Progenitor cell of endocrine pancreas (in vitro differentiated cells): Measurements from ENCODE around the gene SEMA4A. TPM values are rescaled to one million over a fixed set of nuclear protein-coding genes. Genes with fewer than 3 reads are reported as not detected.
"Not testable (repeated sequence)": the region's sequence is repeated elsewhere in the genome, so short reads cannot be mapped to it uniquely, and the experiment has no call there.

Source experiments
- DNase-seq: peaks from one replicate; pipeline ENCODE4 v3.0.0; 2021; ENCODE audit warnings: low spot score; ENCODE audit not compliant: unreplicated experiment
- H3K27ac Mint-ChIP-seq: 2 replicates; pipeline ENCODE4 v1.8.0; 2021; ENCODE audit warnings: mild to moderate bottlenecking, moderate library complexity, mixed read lengths
- H3K27me3 Mint-ChIP-seq: 2 replicates; pipeline ENCODE4 v1.8.0; 2021; ENCODE audit warnings: mixed read lengths
- H3K36me3 Mint-ChIP-seq: 2 replicates; pipeline ENCODE4 v1.8.0; 2022; ENCODE audit warnings: mixed read lengths; ENCODE audit not compliant: insufficient read depth
- H3K4me1 Mint-ChIP-seq: 2 replicates; pipeline ENCODE4 v1.8.0; 2021; ENCODE audit warnings: low read depth, mixed read lengths
- H3K4me3 Mint-ChIP-seq: 2 replicates; pipeline ENCODE4 v1.8.0; 2021; ENCODE audit warnings: low read depth, mild to moderate bottlenecking, moderate library complexity, mixed read lengths
- H3K9me3 Mint-ChIP-seq: 2 replicates; pipeline ENCODE4 v1.8.0; 2021; ENCODE audit warnings: low read depth, mixed read lengths
- total RNA-seq: library from RNA; stranded (reverse); gene quantifications from 2 replicates; pipeline ENCODE4 v1.2.1, GENCODE V29; 2021
- TF ChIP-seq, protein P1 (sequence below): fragments of 200-600 bp; sonication (generic); IDR thresholded peaks from one replicate; pipeline ENCODE4 v1.5.0; 2021; ENCODE audit warnings: antibody characterized with exemption, mild to moderate bottlenecking; ENCODE audit not compliant: unreplicated experiment

The SEMA4A gene
- total RNA-seq, 1 donor from 2014 or later, result 2.1 TPM

DNA sequence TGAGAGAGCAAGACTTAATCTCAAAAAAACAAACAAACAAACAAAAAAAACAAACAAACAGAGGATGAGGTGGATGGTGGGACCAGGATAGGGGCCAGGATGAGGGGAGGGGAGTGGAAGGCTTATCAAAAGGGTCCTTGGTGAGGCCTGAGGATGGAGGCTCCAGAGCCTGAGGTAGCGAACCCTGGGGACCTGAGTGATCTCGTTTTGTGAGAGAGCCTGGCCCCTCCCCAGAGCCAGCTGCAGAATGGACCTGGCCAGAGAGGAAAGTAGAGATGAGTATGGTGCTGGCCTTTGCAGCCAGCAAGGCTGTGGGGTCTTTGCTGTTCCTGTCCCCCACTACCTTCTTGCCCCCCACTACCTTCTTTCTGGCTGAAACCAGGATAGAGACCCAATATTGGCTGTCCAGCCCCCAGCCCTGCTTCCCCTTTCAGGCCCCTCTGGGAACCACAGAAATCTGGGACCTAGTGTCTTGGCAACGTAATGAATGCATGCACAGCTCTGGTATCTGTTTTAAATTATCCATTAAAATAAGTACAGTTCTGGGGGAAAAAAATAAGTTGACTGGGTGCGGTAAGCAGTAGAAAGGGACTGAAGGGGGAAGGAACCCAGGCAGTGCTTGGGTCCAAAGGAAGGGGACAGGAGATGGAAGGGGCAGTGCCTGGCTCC, 40.0 kb upstream of the SEMA4A start:
- Mint-ChIP-seq H3K9me3 (no peaks in the 10 kb centered on the region), H3K27me3 (peaks cover 8% of the 10 kb centered on the region), H3K4me1 (peaks cover 16% of the 10 kb centered on the region), H3K27ac (no peak overlapping the region), H3K36me3 (peaks cover 12% of the 10 kb centered on the region), H3K4me3 (no peak overlapping the region)
- no peak for DNase-seq
- TF ChIP-seq, protein P1, sequence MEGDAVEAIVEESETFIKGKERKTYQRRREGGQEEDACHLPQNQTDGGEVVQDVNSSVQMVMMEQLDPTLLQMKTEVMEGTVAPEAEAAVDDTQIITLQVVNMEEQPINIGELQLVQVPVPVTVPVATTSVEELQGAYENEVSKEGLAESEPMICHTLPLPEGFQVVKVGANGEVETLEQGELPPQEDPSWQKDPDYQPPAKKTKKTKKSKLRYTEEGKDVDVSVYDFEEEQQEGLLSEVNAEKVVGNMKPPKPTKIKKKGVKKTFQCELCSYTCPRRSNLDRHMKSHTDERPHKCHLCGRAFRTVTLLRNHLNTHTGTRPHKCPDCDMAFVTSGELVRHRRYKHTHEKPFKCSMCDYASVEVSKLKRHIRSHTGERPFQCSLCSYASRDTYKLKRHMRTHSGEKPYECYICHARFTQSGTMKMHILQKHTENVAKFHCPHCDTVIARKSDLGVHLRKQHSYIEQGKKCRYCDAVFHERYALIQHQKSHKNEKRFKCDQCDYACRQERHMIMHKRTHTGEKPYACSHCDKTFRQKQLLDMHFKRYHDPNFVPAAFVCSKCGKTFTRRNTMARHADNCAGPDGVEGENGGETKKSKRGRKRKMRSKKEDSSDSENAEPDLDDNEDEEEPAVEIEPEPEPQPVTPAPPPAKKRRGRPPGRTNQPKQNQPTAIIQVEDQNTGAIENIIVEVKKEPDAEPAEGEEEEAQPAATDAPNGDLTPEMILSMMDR, result no peak

DNA sequence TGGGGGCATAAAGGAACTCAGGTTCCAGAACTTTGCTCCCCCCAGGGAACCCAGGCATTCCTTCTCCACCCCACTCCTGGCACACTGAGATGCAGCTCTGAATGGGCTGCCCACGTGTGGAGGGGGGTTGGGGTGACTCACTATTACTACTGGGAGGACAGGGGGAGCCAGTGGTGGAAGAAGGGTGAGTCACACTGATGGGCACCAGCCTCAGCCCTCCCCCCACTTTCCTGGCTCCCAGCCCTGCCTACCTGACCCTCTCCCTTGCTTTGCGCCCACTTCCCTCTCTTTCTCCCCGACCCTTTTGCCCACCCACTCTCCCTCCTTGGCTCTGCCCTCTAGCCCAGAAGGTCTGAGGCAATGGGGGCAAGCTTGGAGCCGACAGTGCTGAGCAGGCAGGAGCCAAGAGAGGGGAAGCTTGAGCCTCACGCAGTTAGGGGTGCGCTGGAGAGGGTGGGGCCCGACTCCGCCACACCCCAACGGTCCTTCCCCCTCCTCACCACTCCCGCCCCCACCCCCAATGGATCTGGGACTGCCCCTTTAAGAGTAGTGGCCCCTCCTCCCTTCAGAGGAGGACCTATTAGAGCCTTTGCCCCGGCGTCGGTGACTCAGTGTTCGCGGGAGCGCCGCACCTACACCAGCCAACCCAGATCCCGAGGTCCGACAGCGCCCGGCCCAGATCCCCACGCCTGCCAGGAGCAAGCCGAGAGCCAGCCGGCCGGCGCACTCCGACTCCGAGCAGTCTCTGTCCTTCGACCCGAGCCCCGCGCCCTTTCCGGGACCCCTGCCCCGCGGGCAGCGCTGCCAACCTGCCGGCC, 39.1 kb upstream of the SEMA4A start, which contains the start of gene LMNA:
Gene LMNA (plus strand): TSS at position 611 of the 818 bp plus-strand sequence. CDS start 208 bp downstream, outside the sequence.
- peaks cover 8% of the 10 kb centered on the region for H3K27me3 Mint-ChIP-seq
- H3K36me3 Mint-ChIP-seq, result peaks cover 14% of the 10 kb centered on the region
- no peak within 1 kb of the TSS for H3K27ac Mint-ChIP-seq
- TF ChIP-seq, protein P1, result no peak
- no peak for DNase-seq
- H3K4me1 Mint-ChIP-seq, result peaks cover 18% of the 10 kb centered on the region
- peak within 1 kb of the TSS; percentile 71 for H3K4me3 Mint-ChIP-seq
- no peaks in the 10 kb centered on the region for H3K9me3 Mint-ChIP-seq

DNA sequence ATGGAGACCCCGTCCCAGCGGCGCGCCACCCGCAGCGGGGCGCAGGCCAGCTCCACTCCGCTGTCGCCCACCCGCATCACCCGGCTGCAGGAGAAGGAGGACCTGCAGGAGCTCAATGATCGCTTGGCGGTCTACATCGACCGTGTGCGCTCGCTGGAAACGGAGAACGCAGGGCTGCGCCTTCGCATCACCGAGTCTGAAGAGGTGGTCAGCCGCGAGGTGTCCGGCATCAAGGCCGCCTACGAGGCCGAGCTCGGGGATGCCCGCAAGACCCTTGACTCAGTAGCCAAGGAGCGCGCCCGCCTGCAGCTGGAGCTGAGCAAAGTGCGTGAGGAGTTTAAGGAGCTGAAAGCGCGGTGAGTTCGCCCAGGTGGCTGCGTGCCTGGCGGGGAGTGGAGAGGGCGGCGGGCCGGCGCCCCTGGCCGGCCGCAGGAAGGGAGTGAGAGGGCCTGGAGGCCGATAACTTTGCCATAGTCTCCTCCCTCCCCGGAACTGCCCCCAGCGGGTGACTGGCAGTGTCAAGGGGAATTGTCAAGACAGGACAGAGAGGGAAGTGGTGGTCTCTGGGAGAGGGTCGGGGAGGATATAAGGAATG, 38.4 kb upstream of the SEMA4A start:
- peaks cover 18% of the 10 kb centered on the region for H3K4me1 Mint-ChIP-seq
- TF ChIP-seq, protein P1, result no peak
- H3K9me3 Mint-ChIP-seq, result no peaks in the 10 kb centered on the region
- DNase-seq, result no peak
- H3K27ac Mint-ChIP-seq, result no peak overlapping the region
- H3K4me3 Mint-ChIP-seq, result peak overlapping the region; percentile 71
- peaks cover 13% of the 10 kb centered on the region for H3K36me3 Mint-ChIP-seq
- peaks cover 8% of the 10 kb centered on the region for H3K27me3 Mint-ChIP-seq

DNA sequence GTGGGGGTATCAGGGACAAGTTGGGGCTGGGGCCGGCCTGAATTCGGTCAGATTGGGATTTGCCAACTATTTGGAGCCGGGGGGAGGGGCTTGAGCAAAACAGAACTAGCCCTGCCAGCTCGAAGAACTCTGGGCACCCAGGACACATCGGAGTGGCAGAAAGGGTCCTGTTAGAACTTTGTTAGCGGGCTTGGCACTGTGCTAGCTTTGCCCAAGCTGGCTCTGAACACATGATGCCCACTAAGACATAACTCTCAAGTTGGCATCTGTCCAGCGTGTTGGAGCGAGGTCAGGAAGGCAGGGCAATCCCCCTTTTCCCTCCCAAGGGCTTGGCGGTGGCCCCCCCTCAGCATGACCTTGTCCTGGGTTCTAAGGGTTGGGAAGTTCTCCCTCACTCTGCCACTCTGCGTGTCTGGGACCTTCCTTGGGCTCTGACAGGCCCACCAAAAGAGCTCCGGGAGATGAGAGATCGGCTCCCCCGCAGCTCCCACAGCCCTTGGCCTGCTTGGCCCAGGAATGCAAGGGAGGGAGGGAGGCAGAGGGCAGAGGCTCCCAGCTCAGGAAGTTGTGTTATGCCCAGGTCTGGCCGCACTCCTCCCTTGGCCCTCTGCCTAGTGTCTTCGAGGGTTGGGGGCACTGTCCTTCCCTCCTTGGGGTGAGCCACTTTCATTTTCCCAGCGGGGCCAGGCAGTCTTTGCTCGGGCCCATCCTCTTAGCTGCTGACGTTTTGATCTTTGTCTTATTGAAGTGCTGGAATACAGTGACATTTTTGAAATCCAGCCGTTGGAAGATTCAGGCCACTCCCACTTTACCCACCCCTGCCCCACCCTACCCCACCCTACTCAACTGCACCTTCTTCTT, 37.6 kb upstream of the SEMA4A start:
- Mint-ChIP-seq H3K9me3 (no peaks in the 10 kb centered on the region), H3K27me3 (peaks cover 8% of the 10 kb centered on the region), H3K4me3 (peak overlapping the region; percentile 71), H3K4me1 (peaks cover 18% of the 10 kb centered on the region), H3K27ac (no peak overlapping the region), H3K36me3 (peaks cover 14% of the 10 kb centered on the region)
- TF ChIP-seq, protein P1, result no peak
- DNase-seq, result no peak

DNA sequence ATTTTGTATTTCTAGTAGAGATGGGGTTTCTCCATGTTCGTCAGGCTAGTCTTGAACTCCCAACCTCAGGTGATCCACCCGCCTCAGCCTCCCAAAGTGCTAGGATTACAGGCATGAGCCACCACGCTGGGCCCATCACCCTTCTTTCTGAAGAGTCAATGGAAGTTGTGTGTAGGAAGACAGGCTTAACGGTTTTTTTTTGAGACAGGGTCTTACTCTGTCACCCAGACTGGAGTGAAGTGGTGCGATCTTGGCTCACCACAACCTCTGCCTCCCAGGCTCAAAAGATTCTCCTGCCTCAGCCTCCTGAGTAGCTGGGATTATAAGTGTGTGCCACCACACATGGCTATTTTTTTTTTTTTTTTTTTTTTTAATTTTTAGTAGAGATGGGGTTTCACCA, 36.7 kb upstream of the SEMA4A start:
- not testable (repeated sequence) for DNase-seq, H3K27ac Mint-ChIP-seq, H3K27me3 Mint-ChIP-seq, H3K9me3 Mint-ChIP-seq
- Mint-ChIP-seq H3K4me3 (peak overlapping the region; percentile 40), H3K4me1 (peaks cover 18% of the 10 kb centered on the region), H3K36me3 (peaks cover 14% of the 10 kb centered on the region)
